Measurements from ENCODE around the gene GARNL3.
A peak's percentile ranks its signal among the peaks of the same experiment; 100 is the strongest.

GARNL3 gene

DNA sequence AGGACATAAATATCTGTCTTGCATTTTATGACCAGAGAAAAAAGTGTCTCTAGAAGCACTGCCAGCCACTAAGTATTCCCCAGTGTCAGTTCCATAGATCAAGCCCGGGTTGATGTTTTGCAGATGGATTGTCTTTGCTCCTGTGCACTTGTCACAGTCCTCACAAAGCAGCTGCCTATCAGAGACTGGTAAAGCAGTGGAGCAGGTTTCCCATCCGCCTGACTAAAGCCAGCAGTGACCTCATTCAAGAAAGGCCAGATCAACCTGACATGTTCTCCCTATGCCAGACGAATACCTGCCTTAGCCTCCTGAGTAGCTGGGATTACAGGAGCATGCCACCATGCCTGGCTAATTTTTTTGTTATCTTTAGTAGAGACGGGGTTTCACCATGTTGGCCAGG is 26.8 kb upstream of the GARNL3 start:
- DNase-seq (ENCODE audit: low spot score): no peak

DNA sequence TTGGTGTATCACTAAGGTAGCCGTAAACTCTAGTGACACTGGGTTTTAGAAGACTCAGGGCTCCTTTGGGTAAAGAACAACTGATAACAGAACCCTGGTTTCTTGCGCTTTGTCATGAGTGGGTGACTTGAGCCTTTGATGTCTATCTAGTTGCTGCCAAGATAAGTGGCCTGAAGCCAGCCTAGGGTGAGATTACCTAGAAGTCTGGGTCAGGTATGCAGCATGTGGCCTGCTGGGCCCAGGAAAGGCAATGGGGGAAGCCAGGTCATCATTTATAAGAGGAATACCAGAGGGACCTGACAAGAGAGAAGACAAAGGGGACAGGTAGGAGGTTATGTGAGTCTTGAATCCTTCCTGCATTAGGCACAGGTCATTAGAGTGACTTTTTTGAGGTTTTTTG is 23.2 kb upstream of the GARNL3 start:
- no peak for DNase-seq (ENCODE audit: low spot score)

- DNase-seq (ENCODE audit: low spot score): peak; percentile 95
Measured at GRCh38 chr9:127244609-127245601, 19.7 kb upstream of the GARNL3 start.

GRCh38 chr9:127245637-127246164 is 18.9 kb upstream of the GARNL3 start:
- DNase-seq (ENCODE audit: low spot score): no peak

DNA sequence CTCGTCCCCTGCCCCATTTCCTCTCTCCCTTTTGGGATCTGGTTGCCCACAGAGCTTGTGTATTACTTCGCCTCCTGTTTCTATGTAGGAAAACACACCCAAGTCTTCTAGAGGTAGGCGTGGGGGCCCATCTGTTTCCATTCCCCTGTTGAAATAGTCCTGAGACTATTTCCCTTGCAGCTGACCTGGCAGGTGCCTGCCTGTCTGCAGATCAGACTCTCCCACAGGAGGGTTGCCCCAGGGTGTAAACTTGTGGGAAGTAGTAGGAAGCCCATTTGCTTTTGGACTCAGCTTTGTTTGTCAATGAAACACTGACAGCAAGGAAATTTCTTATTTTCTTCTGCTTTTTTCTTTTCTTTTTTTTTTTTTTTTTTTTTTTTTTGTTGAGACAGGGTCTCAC is 16.3 kb upstream of the GARNL3 start:
- no peak for DNase-seq (ENCODE audit: low spot score)

DNA sequence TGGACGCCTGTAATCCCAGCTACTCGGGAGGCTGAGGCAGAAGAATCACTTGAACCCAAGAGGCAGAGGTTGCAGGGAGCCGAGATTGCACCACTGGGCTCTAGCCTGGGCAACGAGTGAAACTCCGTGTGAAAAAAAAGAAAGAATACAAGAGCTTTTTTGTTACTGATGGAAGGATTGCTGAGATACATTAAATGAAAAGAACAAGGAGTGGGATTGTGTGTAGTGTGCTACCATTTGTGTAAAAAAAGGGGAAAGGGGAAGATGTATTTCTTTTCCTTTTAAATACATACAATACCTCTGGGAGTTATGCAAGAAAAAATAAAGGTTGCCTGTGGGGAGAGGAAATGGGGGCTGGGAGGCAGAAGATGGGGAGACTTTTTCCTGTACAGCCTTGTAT is 14.7 kb upstream of the GARNL3 start:
- no peak for DNase-seq (ENCODE audit: low spot score)

DNA sequence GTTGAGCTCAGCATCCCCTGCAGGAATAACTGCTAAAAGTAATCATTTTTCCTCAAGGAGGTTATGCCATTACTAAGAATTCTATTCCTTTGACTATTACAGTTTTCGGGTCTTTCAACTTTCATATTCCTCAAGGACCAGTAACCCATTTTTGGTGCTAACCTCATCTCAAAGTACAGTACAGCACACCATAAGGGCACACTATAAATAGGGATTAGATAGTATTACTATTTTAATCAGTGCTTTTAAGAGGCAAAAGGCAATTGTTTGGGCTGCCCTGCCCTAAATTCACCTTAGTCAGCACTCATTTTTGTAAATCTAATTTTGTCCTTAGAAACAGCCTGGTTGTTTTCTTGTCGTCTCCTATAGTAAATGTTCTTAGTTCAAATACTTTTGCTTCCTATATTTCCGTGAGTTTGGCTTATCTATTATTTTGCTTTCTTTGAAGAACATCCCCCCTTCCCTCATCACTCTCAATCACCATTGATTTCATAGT is 13.6 kb upstream of the GARNL3 start:
- no peak for DNase-seq (ENCODE audit: low spot score)

GRCh38 chr9:127252410-127253318 is 11.9 kb upstream of the GARNL3 start:
- no peak for DNase-seq (ENCODE audit: low spot score)

- DNase-seq (ENCODE audit: low spot score): no peak
Measured at GRCh38 chr9:127253446-127253845, 11.1 kb upstream of the GARNL3 start.

DNA sequence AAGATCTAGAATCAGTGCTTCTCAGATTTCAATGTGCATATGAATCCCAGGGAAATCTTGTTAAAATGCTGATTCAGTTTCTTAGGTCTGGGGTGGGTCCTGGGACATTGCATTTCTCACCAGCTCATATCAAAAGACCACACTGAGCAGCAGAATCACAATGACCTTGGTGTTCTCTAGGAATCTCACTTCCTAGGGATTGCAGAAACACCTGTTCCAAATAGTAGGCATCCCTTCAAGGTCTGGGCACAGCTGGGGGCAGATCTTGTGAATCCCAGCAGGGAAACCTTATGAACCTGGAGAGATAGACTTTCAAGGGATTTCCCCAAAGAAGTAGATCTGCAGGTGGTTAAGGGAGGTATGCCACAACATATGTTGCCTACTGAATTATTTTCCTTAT is 8.9 kb upstream of the GARNL3 start:
- no peak for DNase-seq (ENCODE audit: low spot score)

- no peak for DNase-seq (ENCODE audit: low spot score)
Measured at GRCh38 chr9:127256324-127256723, 8.2 kb upstream of the GARNL3 start.

DNA sequence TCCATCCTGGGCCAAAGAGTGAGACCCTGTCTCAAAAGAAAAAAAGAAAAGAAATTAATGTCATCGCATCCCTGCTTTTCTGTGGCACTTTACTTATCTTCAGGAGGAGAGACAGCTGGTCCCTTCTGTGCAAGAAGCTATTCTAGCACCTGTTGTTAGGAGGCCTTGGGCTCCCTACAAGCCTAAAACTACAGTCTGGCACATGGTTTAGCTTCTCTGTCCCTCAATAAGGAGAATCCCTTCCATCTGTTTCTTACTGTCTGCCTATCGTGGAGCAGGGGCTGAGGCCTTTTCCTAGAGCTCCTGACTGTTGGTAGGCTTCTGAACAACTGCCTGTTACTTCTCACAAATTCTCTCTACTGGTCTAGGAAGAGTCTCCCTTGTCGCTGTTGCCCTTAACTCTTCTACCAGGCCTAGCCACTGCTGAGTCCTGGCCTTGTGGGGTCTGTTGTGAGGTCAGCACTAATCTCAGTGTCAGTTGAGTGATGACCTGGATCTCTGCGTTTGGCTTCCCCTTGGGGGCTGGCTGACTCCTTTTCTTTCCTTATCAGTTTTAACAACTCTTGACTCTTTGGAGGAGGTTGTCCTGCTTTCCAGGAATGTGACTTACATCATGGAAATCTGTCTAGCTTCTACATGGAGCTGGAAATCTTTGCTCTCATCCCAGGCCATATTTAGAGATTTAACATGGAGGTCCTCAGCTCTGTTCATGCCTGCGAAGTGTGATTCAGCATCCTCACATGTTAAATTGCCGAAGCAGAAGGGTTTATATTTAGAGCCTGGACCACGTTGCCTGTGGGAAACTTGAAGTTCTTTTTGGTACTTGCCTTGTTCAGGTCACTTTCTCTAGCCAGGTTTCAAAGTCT is 5.7 kb upstream of the GARNL3 start:
- no peak for DNase-seq (ENCODE audit: low spot score)

DNA sequence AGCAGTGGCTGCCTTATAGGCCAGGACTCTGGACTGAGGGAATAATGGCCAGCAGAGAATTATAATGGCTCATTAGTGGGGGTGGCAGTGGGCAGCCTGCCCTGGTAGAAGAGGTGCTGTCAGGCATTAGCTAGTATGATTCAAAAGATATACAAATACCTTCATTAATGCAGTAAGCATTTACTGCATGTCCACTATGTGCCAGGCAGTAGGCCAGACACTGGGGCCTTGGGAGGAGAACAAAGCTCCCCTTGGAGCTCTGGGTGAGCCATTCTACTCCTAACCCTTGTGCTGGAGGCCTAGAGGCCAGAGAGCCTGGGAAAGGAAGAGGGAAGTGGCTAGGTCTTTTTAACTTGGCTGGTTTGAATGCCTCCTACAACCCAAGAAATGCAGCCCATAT is 2.0 kb upstream of the GARNL3 start:
- no peak for DNase-seq (ENCODE audit: low spot score)

DNA sequence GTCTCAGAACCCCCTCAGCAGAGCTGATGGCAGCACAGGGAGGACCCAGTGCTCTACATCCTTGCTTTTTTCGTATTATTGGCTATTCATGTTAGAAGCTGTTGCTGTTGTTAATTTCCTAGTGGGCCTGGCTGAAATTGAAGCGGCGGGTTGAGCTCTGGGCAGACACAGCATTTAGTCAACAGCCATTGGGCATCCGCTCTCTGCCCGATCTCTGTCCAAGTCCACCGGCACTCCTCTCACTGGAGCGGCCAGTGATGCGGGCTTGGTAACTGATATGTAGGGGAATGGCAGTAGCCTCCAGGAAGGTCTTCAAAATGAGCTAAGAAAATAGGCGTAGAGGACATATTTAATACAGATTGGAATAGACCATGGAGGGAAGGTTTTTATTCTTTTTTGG is 1.3 kb upstream of the GARNL3 start:
- DNase-seq (ENCODE audit: low spot score): no peak

- DNase-seq (ENCODE audit: low spot score): no peak
Measured at GRCh38 chr9:127263664-127264063, 910 bp upstream of the GARNL3 start.

- no peak for DNase-seq (ENCODE audit: low spot score)
Measured at GRCh38 chr9:127267793-127268525, 3.4 kb downstream of the GARNL3 start.

GRCh38 chr9:127269449-127269848 is 4.9 kb downstream of the GARNL3 start:
- DNase-seq (ENCODE audit: low spot score): no peak

DNA sequence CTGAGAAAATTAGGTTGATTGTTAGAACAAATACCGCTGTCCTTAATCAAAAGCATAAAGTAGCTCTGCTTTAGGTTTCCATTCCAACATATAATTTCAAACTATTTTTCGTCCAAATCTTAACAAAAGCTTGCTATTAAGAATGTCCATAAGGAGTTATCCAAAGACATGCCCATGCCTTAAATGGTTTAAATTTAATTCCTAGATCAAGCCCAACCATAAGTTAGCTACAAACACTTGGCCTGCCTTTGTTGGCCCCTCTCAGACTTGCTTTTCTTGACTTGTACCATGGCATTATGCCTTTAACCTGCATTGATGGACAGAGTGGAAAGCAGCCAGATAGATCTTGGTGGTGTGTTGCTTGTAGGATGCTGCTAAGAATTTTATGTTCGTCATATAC is 8.8 kb downstream of the GARNL3 start:
- no peak for DNase-seq (ENCODE audit: low spot score)

DNA sequence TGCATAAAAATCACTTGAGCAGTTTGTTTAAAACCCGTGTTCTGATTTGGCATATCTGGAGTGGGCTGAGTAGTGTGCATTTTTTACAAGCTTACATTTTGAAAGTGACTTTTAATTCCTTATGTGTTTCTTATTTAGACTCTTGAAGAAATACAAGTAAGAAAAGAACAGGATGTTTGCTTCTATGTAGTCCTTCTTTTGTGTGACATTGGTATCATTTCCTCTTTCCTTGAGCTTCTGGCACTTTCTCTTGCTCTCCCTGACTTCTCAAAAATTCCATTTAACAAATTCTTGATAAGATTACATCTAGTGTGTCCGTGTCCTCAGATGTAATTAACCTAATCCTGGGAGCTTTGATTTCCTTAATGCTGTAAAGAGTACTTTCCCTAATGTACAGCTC is 12.5 kb downstream of the GARNL3 start:
- no peak for DNase-seq (ENCODE audit: low spot score)

DNA sequence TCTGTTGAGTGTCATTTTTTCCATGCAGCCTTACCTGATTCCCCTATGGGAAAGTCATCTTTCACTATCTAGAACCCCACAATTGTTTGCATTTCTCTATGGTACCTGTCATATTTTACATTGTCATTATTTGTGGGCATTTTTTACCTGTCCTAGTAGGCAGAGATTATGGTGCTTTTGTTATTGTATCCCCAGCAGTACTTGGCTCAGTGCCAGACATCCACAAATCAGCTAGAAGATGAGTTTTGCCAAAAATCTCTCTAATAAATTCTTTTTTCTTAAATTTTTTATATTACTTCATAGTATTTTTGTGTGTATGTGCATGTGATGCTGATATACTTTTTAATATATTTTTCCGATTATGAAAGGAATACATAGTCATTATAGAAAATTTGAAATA is 13.2 kb downstream of the GARNL3 start:
- no peak for DNase-seq (ENCODE audit: low spot score)

- DNase-seq (ENCODE audit: low spot score): no peak
Measured at GRCh38 chr9:127278372-127278771, 13.8 kb downstream of the GARNL3 start.

Data from HuH-7 (cell line).